ENCODE data around the gene GIT1.

DNA sequence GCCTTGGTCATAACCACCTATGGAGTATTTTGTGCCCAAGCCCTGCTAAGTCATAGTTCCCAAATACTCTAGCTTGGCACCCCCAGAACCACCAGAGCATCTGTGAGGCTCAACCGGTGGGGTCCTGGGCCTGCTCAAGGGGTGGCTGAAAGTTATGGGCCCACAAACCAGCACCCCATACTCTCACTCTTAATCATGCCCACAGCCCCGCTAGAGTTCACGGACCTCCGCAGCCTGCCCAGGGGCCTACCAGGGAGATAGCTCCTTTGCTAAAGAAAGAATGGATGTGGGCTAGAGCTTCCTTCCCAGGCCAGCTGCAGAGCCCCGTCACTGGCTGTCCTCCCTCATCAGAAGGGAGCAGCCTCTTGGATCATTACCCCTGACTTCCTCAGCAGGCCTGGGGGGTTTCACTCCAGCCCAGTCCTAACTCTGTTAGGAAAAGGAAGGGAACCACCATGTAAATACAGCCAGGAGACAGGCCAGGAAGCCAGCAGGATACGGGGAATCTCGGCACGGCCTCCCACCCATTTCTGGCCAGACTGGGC is 1.4 kb downstream of the GIT1 start:
- TF ChIP-seq CTCF (IDR thresholded peaks at IDR 0.05): no peak
- TF ChIP-seq POLR2A (IDR thresholded peaks at IDR 0.05): no peak

Data from heart left ventricle (tissue), 13 donors.